ENCODE measurements around the gene LAGE3.

The LAGE3 gene

DNA sequence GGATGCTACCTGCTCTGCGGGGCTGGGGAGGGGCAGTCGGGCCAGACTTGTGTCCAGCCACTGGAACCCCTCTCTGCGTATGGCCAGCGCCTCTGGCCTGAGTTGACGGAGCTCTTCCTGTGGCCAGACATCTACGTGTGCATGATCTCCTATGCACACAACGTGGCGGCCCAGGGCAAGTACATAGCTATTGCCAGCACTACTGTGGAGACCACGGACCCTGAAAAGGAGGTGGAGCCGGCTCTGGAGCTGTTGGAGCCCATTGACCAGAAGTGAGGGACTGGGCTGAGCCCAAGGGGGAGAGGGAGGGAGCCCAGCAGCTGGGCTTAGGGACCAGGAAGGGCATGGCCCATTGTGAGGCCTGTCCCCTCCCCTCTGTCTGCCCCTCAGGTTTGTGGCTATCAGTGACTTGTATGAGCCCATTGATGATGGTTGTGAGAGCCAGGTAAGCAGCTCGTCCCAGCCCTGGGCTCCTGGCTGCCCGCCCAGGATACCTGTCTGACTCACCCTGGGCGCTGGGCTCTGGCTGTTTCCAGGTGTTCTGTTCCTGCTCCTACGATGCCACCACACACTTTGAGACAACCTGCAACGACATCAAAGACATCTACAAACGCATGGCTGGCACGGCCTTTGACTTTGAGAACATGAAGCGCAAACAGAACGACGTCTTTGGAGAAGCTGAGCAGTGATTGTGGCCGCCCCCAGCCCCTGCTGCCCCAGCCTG, 36.9 kb downstream of the LAGE3 start:
- no peaks in the 10 kb centered on the region for H3K9me3 ChIP-seq (ENCODE audit: control insufficient read depth, low read length)
- H3K27ac ChIP-seq (ENCODE audit: insufficient read depth, low read depth, low read length, poor library complexity, severe bottlenecking) = no peak overlapping the region
- peaks cover 8% of the 10 kb centered on the region for H3K4me1 ChIP-seq (ENCODE audit: control insufficient read depth, insufficient read depth, low read length)
- WGBS, 2 experiments = 91 to 93% methylated on average over 21 of the region's 21 CpGs
- H3K27me3 ChIP-seq (ENCODE audit: control insufficient read depth, insufficient read depth, low read length, poor library complexity, severe bottlenecking) = no peaks in the 10 kb centered on the region
- no peak overlapping the region for H3K4me3 ChIP-seq (ENCODE audit: insufficient read depth, low read depth, low read length)
- no peaks in the 10 kb centered on the region for H3K36me3 ChIP-seq (ENCODE audit: control insufficient read depth, insufficient read depth, low read length)

DNA sequence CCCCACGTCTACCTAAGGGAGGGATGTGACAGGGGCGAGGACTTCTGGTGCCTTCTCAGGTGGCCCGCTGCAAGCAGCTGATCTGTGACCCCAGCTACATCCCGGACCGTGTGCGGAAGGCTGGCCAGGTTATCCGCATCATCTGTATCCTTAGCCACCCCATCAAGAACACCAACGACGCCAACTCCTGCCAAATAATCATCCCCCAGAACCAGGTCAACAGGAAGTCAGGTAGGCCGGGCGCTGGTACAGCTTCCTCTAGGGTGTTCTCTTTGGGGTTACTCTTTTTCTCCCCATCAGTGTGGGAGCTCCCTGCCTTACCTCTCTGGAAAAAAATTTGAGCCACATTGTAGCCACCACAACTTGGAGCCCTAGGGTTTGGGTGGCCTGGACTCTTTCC, 37.5 kb downstream of the LAGE3 start:
- H3K27ac ChIP-seq (ENCODE audit: insufficient read depth, low read depth, low read length, poor library complexity, severe bottlenecking) = no peak overlapping the region
- no peaks in the 10 kb centered on the region for H3K36me3 ChIP-seq (ENCODE audit: control insufficient read depth, insufficient read depth, low read length)
- H3K4me1 ChIP-seq (ENCODE audit: control insufficient read depth, insufficient read depth, low read length) = peaks cover 8% of the 10 kb centered on the region
- H3K27me3 ChIP-seq (ENCODE audit: control insufficient read depth, insufficient read depth, low read length, poor library complexity, severe bottlenecking) = no peaks in the 10 kb centered on the region
- WGBS, 2 experiments = 95% methylated on average over 11 of the region's 11 CpGs
- no peaks in the 10 kb centered on the region for H3K9me3 ChIP-seq (ENCODE audit: control insufficient read depth, low read length)
- H3K4me3 ChIP-seq (ENCODE audit: insufficient read depth, low read depth, low read length) = no peak overlapping the region

DNA sequence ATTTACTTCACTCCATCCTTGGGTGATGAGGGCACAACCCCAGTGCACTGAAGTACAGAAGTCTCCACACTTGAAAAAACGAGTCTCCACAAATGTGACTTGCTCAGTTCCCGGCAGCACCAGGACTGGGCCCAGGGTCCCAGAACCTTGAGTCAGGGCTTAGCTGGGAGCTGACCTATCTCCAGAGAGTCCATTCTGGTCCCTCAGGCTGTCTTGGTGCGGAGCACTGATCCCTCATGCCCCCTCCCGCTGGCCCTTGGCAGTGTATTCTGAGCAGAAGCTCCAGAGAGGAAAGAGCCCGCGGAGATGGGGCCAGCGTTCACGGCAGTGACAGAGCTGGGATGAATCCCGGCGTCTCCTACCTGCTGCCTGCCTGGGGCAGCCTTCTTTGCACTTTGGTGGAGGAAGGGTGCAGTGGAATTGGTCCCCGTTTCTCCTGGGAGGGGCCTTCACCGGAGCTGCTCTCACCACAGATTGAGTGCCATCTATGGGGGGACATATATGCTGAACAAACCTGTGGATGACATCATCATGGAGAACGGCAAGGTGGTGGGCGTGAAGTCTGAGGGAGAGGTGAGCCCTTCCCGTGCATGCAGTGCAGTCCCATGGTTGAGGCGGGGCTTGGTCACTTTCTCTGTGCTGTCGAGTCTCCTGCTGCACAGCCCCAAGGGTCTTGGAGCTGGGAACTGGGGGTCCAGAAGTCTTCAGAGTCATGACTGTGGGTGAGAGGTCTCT, 38.3 kb downstream of the LAGE3 start:
- no peak overlapping the region for H3K27ac ChIP-seq (ENCODE audit: insufficient read depth, low read depth, low read length, poor library complexity, severe bottlenecking)
- 94 to 95% methylated on average over 17 of the region's 17 CpGs for WGBS, 2 experiments
- H3K4me3 ChIP-seq (ENCODE audit: insufficient read depth, low read depth, low read length) = no peak overlapping the region
- H3K9me3 ChIP-seq (ENCODE audit: control insufficient read depth, low read length) = no peaks in the 10 kb centered on the region
- peaks cover 8% of the 10 kb centered on the region for H3K4me1 ChIP-seq (ENCODE audit: control insufficient read depth, insufficient read depth, low read length)
- H3K27me3 ChIP-seq (ENCODE audit: control insufficient read depth, insufficient read depth, low read length, poor library complexity, severe bottlenecking) = no peaks in the 10 kb centered on the region
- no peaks in the 10 kb centered on the region for H3K36me3 ChIP-seq (ENCODE audit: control insufficient read depth, insufficient read depth, low read length)

DNA sequence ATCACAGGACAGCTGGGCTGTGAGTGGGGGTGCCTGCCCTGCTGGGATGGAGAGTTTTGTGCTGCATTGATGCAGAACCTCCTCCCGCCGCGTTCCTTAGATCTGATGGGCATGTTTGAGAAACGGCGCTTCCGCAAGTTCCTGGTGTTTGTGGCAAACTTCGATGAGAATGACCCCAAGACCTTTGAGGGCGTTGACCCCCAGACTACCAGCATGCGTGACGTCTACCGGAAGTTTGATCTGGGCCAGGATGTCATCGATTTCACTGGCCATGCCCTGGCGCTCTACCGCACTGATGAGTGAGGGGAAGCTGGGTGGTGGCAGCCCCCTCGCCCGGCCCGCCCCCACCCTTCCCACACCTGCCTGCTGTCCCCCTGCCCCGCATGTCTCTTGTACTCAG, 39.2 kb downstream of the LAGE3 start:
- no peaks in the 10 kb centered on the region for H3K36me3 ChIP-seq (ENCODE audit: control insufficient read depth, insufficient read depth, low read length)
- 96 to 98% methylated on average over 13 to 14 of the region's 18 CpGs for WGBS, 2 experiments

GRCh38 chrX:154437971-154438893, 40.8 kb downstream of the LAGE3 start:
- no peak overlapping the region for H3K27ac ChIP-seq (ENCODE audit: insufficient read depth, low read depth, low read length, poor library complexity, severe bottlenecking)
- H3K9me3 ChIP-seq (ENCODE audit: control insufficient read depth, low read length) = no peaks in the 10 kb centered on the region
- H3K4me3 ChIP-seq (ENCODE audit: insufficient read depth, low read depth, low read length) = peak overlapping the region; percentile 58
- WGBS, 2 experiments = 64 to 67% methylated on average over 28 of the region's 28 CpGs
- no peaks in the 10 kb centered on the region for H3K36me3 ChIP-seq (ENCODE audit: control insufficient read depth, insufficient read depth, low read length)
- H3K4me1 ChIP-seq (ENCODE audit: control insufficient read depth, insufficient read depth, low read length) = peaks cover 4% of the 10 kb centered on the region
- no peaks in the 10 kb centered on the region for H3K27me3 ChIP-seq (ENCODE audit: control insufficient read depth, insufficient read depth, low read length, poor library complexity, severe bottlenecking)

More for the DNA sequence above, 39.2 kb downstream of the LAGE3 start:
- no peaks in the 10 kb centered on the region for H3K27me3 ChIP-seq (ENCODE audit: control insufficient read depth, insufficient read depth, low read length, poor library complexity, severe bottlenecking)
- H3K4me1 ChIP-seq (ENCODE audit: control insufficient read depth, insufficient read depth, low read length) = peaks cover 4% of the 10 kb centered on the region
- H3K4me3 ChIP-seq (ENCODE audit: insufficient read depth, low read depth, low read length) = no peak overlapping the region
- H3K27ac ChIP-seq (ENCODE audit: insufficient read depth, low read depth, low read length, poor library complexity, severe bottlenecking) = no peak overlapping the region
- H3K9me3 ChIP-seq (ENCODE audit: control insufficient read depth, low read length) = no peaks in the 10 kb centered on the region

GRCh38 chrX:154436983-154437752, 41.9 kb downstream of the LAGE3 start, which contains the start of gene GDI1:
Gene GDI1, plus strand, starts transcription at chrX:154437154. Its CDS starts 101 bp downstream, at chrX:154437255.
- Histone ChIP-seq H3K4me1 (ENCODE audit: control insufficient read depth, insufficient read depth, low read length) (peaks cover 4% of the 10 kb centered on the region), H3K9me3 (ENCODE audit: control insufficient read depth, low read length) (no peaks in the 10 kb centered on the region), H3K27ac (ENCODE audit: insufficient read depth, low read depth, low read length, poor library complexity, severe bottlenecking) (no peak within 1 kb of the TSS), H3K4me3 (ENCODE audit: insufficient read depth, low read depth, low read length) (peak within 1 kb of the TSS; percentile 58), H3K27me3 (ENCODE audit: control insufficient read depth, insufficient read depth, low read length, poor library complexity, severe bottlenecking) (no peaks in the 10 kb centered on the region), H3K36me3 (ENCODE audit: control insufficient read depth, insufficient read depth, low read length) (no peaks in the 10 kb centered on the region)
- WGBS, 2 experiments = 0% methylated on average over 90 of the region's 93 CpGs

- no peak overlapping the region for H3K27ac ChIP-seq (ENCODE audit: insufficient read depth, low read depth, low read length, poor library complexity, severe bottlenecking)
- peaks cover 4% of the 10 kb centered on the region for H3K4me1 ChIP-seq (ENCODE audit: control insufficient read depth, insufficient read depth, low read length)
- H3K4me3 ChIP-seq (ENCODE audit: insufficient read depth, low read depth, low read length) = peak overlapping the region; percentile 58
- no peaks in the 10 kb centered on the region for H3K9me3 ChIP-seq (ENCODE audit: control insufficient read depth, low read length)
- WGBS, 2 experiments = 3 to 4% methylated on average over 50 to 75 of the region's 78 CpGs
- H3K27me3 ChIP-seq (ENCODE audit: control insufficient read depth, insufficient read depth, low read length, poor library complexity, severe bottlenecking) = no peaks in the 10 kb centered on the region
- no peaks in the 10 kb centered on the region for H3K36me3 ChIP-seq (ENCODE audit: control insufficient read depth, insufficient read depth, low read length)
These were observed 42.6 kb downstream of the LAGE3 start for GRCh38 chrX:154436374-154436982.

GRCh38 chrX:154435171-154435733, 43.8 kb downstream of the LAGE3 start:
- 96 to 97% methylated on average over 19 of the region's 19 CpGs for WGBS, 2 experiments
- no peaks in the 10 kb centered on the region for H3K36me3 ChIP-seq (ENCODE audit: control insufficient read depth, insufficient read depth, low read length)
- H3K27me3 ChIP-seq (ENCODE audit: control insufficient read depth, insufficient read depth, low read length, poor library complexity, severe bottlenecking) = no peaks in the 10 kb centered on the region
- H3K4me3 ChIP-seq (ENCODE audit: insufficient read depth, low read depth, low read length) = no peak overlapping the region
- no peaks in the 10 kb centered on the region for H3K9me3 ChIP-seq (ENCODE audit: control insufficient read depth, low read length)
- H3K4me1 ChIP-seq (ENCODE audit: control insufficient read depth, insufficient read depth, low read length) = peaks cover 4% of the 10 kb centered on the region
- no peak overlapping the region for H3K27ac ChIP-seq (ENCODE audit: insufficient read depth, low read depth, low read length, poor library complexity, severe bottlenecking)

Data from ectodermal cell (in vitro differentiated cells).